Measurements from ENCODE around the gene ZC3H7A.

The ZC3H7A gene

GRCh38 chr16:11768849-11769248 is 28.2 kb downstream of the ZC3H7A start:
- no peaks in the 10 kb centered on the region for H3K9me3 ChIP-seq (ENCODE audit: control insufficient read depth, insufficient read depth, low read depth, low read length)
- TF ChIP-seq KLF10 (tag by site-specific recombination; IDR thresholded peaks at IDR 0.05) = no peak
- no peak overlapping the region for H3K27ac ChIP-seq (ENCODE audit: extremely low read depth, low read depth, low read length)
- ChIA-PET POLR2A (no interaction called here), CTCF (no interaction called here)
- H3K36me3 ChIP-seq (ENCODE audit: control insufficient read depth in 2 of 2, insufficient read depth in 1 of 2, low read length in 2 of 2) = peaks cover 64 to 86% of the 10 kb centered on the region in 2 experiments
- H3K4me1 ChIP-seq (ENCODE audit: control insufficient read depth, insufficient read depth, low read length) = no peaks in the 10 kb centered on the region
- H3K4me3 ChIP-seq (ENCODE audit: low read depth, low read length) = no peak overlapping the region

- Histone ChIP-seq H3K4me1 (ENCODE audit: control insufficient read depth, insufficient read depth, low read length) (peaks cover 12% of the 10 kb centered on the region), H3K27ac (ENCODE audit: extremely low read depth, low read depth, low read length) (no peak overlapping the region), H3K36me3 (ENCODE audit: control insufficient read depth in 2 of 2, insufficient read depth in 1 of 2, low read length in 2 of 2) (peaks cover 44 to 81% of the 10 kb centered on the region in 2 experiments), H3K9me3 (ENCODE audit: control insufficient read depth, insufficient read depth, low read depth, low read length) (no peaks in the 10 kb centered on the region), H3K4me3 (ENCODE audit: low read depth, low read length) (no peak overlapping the region)
- no peak for TF ChIP-seq ZNF211 (tag by site-specific recombination; IDR thresholded peaks at IDR 0.05; ENCODE audit: low read depth)
- TF ChIP-seq HOXC10 (CRISPR knock-in tag; IDR thresholded peaks at IDR 0.05) = no peak
- TF ChIP-seq ZSCAN18 (tag by site-specific recombination; IDR thresholded peaks at IDR 0.05) = no peak
- CTCF ChIA-PET = interaction anchor here (0.6 to 0.7 kb wide), 2 partner anchors 11 to 391 kb away, joined by 3 to 4 read pairs; no protein-coding TSS in a partner anchor
- POLR2A ChIA-PET = no interaction called here
Observed at GRCh38 chr16:11762431-11762830, 34.6 kb downstream of the ZC3H7A start.

- no peak overlapping the region for H3K4me3 ChIP-seq (ENCODE audit: low read depth, low read length)
- H3K36me3 ChIP-seq (ENCODE audit: control insufficient read depth in 2 of 2, insufficient read depth in 1 of 2, low read length in 2 of 2) = peaks cover 41 to 81% of the 10 kb centered on the region in 2 experiments
- CTCF ChIA-PET = interaction anchor here (1.8 kb wide), 1 partner anchor 308 kb away, joined by 10 read pairs; no protein-coding TSS in a partner anchor
- peaks cover 14% of the 10 kb centered on the region for H3K4me1 ChIP-seq (ENCODE audit: control insufficient read depth, insufficient read depth, low read length)
- POLR2A ChIA-PET = no interaction called here
- H3K27ac ChIP-seq (ENCODE audit: extremely low read depth, low read depth, low read length) = no peak overlapping the region
- no peaks in the 10 kb centered on the region for H3K9me3 ChIP-seq (ENCODE audit: control insufficient read depth, insufficient read depth, low read depth, low read length)
- TF ChIP-seq ZNF830 (tag by site-specific recombination; IDR thresholded peaks at IDR 0.05; ENCODE audit: low read depth) (no peak), ZNF311 (tag by site-specific recombination; IDR thresholded peaks at IDR 0.05; ENCODE audit: borderline replicate concordance) (no peak), FEZF1 (tag by site-specific recombination; IDR thresholded peaks at IDR 0.05) (no peak), ZNF704 (tag by site-specific recombination; IDR thresholded peaks at IDR 0.05) (no peak), ZBTB8A (tag by site-specific recombination; IDR thresholded peaks at IDR 0.05) (no peak), HIC1 (tag by site-specific recombination; IDR thresholded peaks at IDR 0.05) (no peak), ZNF529 (tag by site-specific recombination; IDR thresholded peaks at IDR 0.05; ENCODE audit: insufficient replicate concordance) (no peak), ZNF645 (tag by site-specific recombination; IDR thresholded peaks at IDR 0.05) (no peak), ZNF280D (tag by site-specific recombination; IDR thresholded peaks at IDR 0.05) (no peak), ZNF239 (tag by site-specific recombination; IDR thresholded peaks at IDR 0.05) (no peak), ZBTB21 (tag by site-specific recombination; IDR thresholded peaks at IDR 0.05) (no peak), ZNF133 (tag by site-specific recombination; IDR thresholded peaks at IDR 0.05) (no peak), ZNF26 (tag by site-specific recombination; IDR thresholded peaks at IDR 0.05) (no peak)
Observed at GRCh38 chr16:11759997-11760396, 37.1 kb downstream of the ZC3H7A start.
